Measurements from ENCODE around the gene ZNF107. TPM values are rescaled to one million over a fixed set of nuclear protein-coding genes. Genes with fewer than 3 reads are reported as not detected.

Gene ZNF107
- total RNA-seq, 1 donor from 2014 or later, result 7.8 TPM

DNA sequence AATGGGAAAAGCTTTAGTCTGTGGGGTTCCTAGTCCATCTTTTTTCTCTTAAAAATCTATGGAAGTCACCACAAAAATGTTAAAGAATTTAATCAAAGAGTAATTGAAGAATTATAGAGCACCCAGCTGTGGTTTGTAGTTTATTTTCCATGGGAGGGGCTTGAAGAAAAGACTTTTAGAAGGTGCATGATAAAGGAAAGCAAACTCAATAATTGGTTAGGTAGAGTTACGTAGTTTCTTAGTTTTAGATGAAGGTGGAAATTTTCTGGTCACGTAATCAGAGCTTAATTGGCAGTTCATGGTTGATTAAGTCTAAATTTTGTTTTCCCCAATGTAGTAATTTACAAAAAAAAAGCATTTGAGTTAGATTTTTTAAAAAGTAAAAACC lies 724 bp downstream of the ZNF107 start:
- Histone ChIP-seq H4K20me1 (ENCODE audit: insufficient read depth, low read length) (no peaks in the 10 kb centered on the region), H2AFZ (ENCODE audit: low read depth, low read length) (peak overlapping the region; percentile 92), H3K27ac (ENCODE audit: low read depth, low read length) (peak overlapping the region; percentile 82), H3K36me3 (ENCODE audit: insufficient read depth, low read length) (no peaks in the 10 kb centered on the region), H3K79me2 (ENCODE audit: insufficient read depth, low read length) (peaks cover 55% of the 10 kb centered on the region), H3K9me3 (ENCODE audit: insufficient read depth, low read depth, low read length) (no peaks in the 10 kb centered on the region), H3K27me3 (ENCODE audit: insufficient read depth, low read length) (no peaks in the 10 kb centered on the region), H3K4me2 (ENCODE audit: low read length) (peak overlapping the region; percentile 87), H3K4me3 (ENCODE audit: insufficient read depth, low read depth, low read length) (peak overlapping the region; percentile 88), H3K9ac (ENCODE audit: low read length) (peak overlapping the region; percentile 92), H3K4me1 (ENCODE audit: insufficient read depth, low read length) (peaks cover 6% of the 10 kb centered on the region)
- no peak for DNase-seq (ENCODE audit: low read depth)
- no peak for TF ChIP-seq EZH2 (IDR thresholded peaks at IDR 0.05; ENCODE audit: insufficient read depth, low read length)
- TF ChIP-seq, protein P1, sequence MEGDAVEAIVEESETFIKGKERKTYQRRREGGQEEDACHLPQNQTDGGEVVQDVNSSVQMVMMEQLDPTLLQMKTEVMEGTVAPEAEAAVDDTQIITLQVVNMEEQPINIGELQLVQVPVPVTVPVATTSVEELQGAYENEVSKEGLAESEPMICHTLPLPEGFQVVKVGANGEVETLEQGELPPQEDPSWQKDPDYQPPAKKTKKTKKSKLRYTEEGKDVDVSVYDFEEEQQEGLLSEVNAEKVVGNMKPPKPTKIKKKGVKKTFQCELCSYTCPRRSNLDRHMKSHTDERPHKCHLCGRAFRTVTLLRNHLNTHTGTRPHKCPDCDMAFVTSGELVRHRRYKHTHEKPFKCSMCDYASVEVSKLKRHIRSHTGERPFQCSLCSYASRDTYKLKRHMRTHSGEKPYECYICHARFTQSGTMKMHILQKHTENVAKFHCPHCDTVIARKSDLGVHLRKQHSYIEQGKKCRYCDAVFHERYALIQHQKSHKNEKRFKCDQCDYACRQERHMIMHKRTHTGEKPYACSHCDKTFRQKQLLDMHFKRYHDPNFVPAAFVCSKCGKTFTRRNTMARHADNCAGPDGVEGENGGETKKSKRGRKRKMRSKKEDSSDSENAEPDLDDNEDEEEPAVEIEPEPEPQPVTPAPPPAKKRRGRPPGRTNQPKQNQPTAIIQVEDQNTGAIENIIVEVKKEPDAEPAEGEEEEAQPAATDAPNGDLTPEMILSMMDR (IDR thresholded peaks at IDR 0.05; ENCODE audit: insufficient read depth, low read depth, low read length), result no peak
- Mint-ChIP-seq H3K27me3 (ENCODE audit: low read depth, unreplicated experiment) (no peaks in the 10 kb centered on the region), H3K4me1 (ENCODE audit: low read depth, unreplicated experiment) (peaks cover 13% of the 10 kb centered on the region), H3K4me3 (ENCODE audit: unreplicated experiment) (peak overlapping the region; percentile 97), H3K36me3 (ENCODE audit: low read depth, unreplicated experiment) (peaks cover 7% of the 10 kb centered on the region), H3K27ac (ENCODE audit: unreplicated experiment) (peak overlapping the region; percentile 95), H3K9me3 (ENCODE audit: unreplicated experiment) (peaks cover 1% of the 10 kb centered on the region)
- FAIRE-seq, result no peak

DNA sequence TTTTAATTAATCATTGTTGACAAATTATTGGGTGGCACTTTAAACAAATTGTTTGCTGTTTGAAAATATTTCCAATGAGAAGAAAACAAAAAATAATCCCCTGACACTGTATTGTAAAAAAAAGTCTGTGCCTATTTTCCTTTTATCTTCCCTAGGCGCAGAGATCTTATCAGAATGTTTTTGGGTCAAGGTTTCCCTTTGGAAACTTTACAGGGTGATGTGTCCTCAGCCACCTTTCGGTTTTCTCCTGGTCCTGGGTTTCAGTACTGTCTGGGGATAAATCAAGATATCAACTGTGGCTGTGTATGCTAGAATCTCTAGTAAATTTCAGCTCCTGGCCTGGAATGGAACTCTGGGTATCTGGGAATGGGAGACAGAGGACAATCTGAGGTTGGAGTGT lies 1.4 kb downstream of the ZNF107 start:
- Histone ChIP-seq H3K27ac (ENCODE audit: low read depth, low read length) (no peak overlapping the region), H3K9ac (ENCODE audit: low read length) (no peak overlapping the region)

DNA sequence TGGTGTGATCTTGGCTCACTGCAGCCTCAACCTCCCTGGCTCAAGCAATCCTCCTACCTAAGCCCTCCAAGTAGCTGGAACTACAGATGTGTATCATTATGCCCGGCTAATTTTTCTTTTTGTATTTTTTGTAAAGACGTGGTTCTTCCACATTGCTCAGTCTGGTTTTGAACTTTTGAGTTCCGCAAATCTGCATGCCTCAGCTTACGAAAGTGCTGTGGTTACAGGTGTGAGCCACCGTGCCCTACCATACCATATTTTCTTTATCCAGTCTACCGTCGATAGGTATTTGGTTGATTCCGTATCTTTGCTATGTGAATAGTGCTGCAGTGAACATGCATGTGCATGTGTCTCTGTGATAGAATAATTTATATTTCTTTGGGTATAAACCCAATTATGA lies 6.5 kb downstream of the ZNF107 start:
- Mint-ChIP-seq H3K4me3 (ENCODE audit: unreplicated experiment) (no peak overlapping the region), H3K27ac (ENCODE audit: unreplicated experiment) (no peak overlapping the region), H3K27me3 (ENCODE audit: low read depth, unreplicated experiment) (no peaks in the 10 kb centered on the region), H3K36me3 (ENCODE audit: low read depth, unreplicated experiment) (peaks cover 7% of the 10 kb centered on the region), H3K4me1 (ENCODE audit: low read depth, unreplicated experiment) (peaks cover 7% of the 10 kb centered on the region), H3K9me3 (ENCODE audit: unreplicated experiment) (no peaks in the 10 kb centered on the region)
- no peaks in the 10 kb centered on the region for H3K4me1 ChIP-seq (ENCODE audit: insufficient read depth, low read length)
- H3K27me3 ChIP-seq (ENCODE audit: insufficient read depth, low read length), result no peaks in the 10 kb centered on the region
- peaks cover 94% of the 10 kb centered on the region for H3K79me2 ChIP-seq (ENCODE audit: insufficient read depth, low read length)
- H4K20me1 ChIP-seq (ENCODE audit: insufficient read depth, low read length), result peaks cover 14% of the 10 kb centered on the region
- TF ChIP-seq, protein P1 (IDR thresholded peaks at IDR 0.05; ENCODE audit: insufficient read depth, low read depth, low read length), result no peak
- no peak for TF ChIP-seq EZH2 (IDR thresholded peaks at IDR 0.05; ENCODE audit: insufficient read depth, low read length)
- H2AFZ ChIP-seq (ENCODE audit: low read depth, low read length), result no peak overlapping the region
- FAIRE-seq, result no peak
- H3K9me3 ChIP-seq (ENCODE audit: insufficient read depth, low read depth, low read length), result no peaks in the 10 kb centered on the region
- no peak overlapping the region for H3K4me3 ChIP-seq (ENCODE audit: insufficient read depth, low read depth, low read length)
- H3K36me3 ChIP-seq (ENCODE audit: insufficient read depth, low read length), result no peaks in the 10 kb centered on the region
- H3K9ac ChIP-seq (ENCODE audit: low read length), result no peak overlapping the region
- H3K27ac ChIP-seq (ENCODE audit: low read depth, low read length), result no peak overlapping the region
- H3K4me2 ChIP-seq (ENCODE audit: low read length), result no peak overlapping the region
- no peak for DNase-seq (ENCODE audit: low read depth)

More for the DNA sequence above, 1.4 kb downstream of the ZNF107 start:
- Histone ChIP-seq H3K4me2 (ENCODE audit: low read length) (peak overlapping the region; percentile 87), H3K4me1 (ENCODE audit: insufficient read depth, low read length) (peaks cover 6% of the 10 kb centered on the region), H4K20me1 (ENCODE audit: insufficient read depth, low read length) (no peaks in the 10 kb centered on the region), H3K4me3 (ENCODE audit: insufficient read depth, low read depth, low read length) (peak overlapping the region; percentile 88), H3K27me3 (ENCODE audit: insufficient read depth, low read length) (no peaks in the 10 kb centered on the region), H3K79me2 (ENCODE audit: insufficient read depth, low read length) (peaks cover 60% of the 10 kb centered on the region), H3K36me3 (ENCODE audit: insufficient read depth, low read length) (no peaks in the 10 kb centered on the region), H3K9me3 (ENCODE audit: insufficient read depth, low read depth, low read length) (no peaks in the 10 kb centered on the region), H2AFZ (ENCODE audit: low read depth, low read length) (no peak overlapping the region)
- Mint-ChIP-seq H3K36me3 (ENCODE audit: low read depth, unreplicated experiment) (peaks cover 7% of the 10 kb centered on the region), H3K27me3 (ENCODE audit: low read depth, unreplicated experiment) (no peaks in the 10 kb centered on the region), H3K4me3 (ENCODE audit: unreplicated experiment) (peak overlapping the region; percentile 97), H3K9me3 (ENCODE audit: unreplicated experiment) (peaks cover 1% of the 10 kb centered on the region), H3K27ac (ENCODE audit: unreplicated experiment) (no peak overlapping the region), H3K4me1 (ENCODE audit: low read depth, unreplicated experiment) (peaks cover 13% of the 10 kb centered on the region)
- FAIRE-seq (no peak), DNase-seq (ENCODE audit: low read depth) (no peak)
- TF ChIP-seq EZH2 (IDR thresholded peaks at IDR 0.05; ENCODE audit: insufficient read depth, low read length), result no peak
- TF ChIP-seq, protein P1 (IDR thresholded peaks at IDR 0.05; ENCODE audit: insufficient read depth, low read depth, low read length), result no peak
